Stimulated activated CD4-positive, alpha-beta T cell treated with anti-CD3 and anti-CD28 coated beads, TNF-alpha, amount 100 ng/mL, for 1 hour (primary cell): ENCODE results near the gene SPG11.
"Not testable (repeated sequence)": the region's sequence is repeated elsewhere in the genome, so short reads cannot be mapped to it uniquely, and the experiment has no call there.

Experiments
- DNase-seq, 3 donors: peaks; one replicate each; pipeline ENCODE4 v3.0.0-alpha.2; 2020; ENCODE audit warnings: low read depth in 3 of 3, low spot score in 1 of 3

Gene SPG11, protein sequence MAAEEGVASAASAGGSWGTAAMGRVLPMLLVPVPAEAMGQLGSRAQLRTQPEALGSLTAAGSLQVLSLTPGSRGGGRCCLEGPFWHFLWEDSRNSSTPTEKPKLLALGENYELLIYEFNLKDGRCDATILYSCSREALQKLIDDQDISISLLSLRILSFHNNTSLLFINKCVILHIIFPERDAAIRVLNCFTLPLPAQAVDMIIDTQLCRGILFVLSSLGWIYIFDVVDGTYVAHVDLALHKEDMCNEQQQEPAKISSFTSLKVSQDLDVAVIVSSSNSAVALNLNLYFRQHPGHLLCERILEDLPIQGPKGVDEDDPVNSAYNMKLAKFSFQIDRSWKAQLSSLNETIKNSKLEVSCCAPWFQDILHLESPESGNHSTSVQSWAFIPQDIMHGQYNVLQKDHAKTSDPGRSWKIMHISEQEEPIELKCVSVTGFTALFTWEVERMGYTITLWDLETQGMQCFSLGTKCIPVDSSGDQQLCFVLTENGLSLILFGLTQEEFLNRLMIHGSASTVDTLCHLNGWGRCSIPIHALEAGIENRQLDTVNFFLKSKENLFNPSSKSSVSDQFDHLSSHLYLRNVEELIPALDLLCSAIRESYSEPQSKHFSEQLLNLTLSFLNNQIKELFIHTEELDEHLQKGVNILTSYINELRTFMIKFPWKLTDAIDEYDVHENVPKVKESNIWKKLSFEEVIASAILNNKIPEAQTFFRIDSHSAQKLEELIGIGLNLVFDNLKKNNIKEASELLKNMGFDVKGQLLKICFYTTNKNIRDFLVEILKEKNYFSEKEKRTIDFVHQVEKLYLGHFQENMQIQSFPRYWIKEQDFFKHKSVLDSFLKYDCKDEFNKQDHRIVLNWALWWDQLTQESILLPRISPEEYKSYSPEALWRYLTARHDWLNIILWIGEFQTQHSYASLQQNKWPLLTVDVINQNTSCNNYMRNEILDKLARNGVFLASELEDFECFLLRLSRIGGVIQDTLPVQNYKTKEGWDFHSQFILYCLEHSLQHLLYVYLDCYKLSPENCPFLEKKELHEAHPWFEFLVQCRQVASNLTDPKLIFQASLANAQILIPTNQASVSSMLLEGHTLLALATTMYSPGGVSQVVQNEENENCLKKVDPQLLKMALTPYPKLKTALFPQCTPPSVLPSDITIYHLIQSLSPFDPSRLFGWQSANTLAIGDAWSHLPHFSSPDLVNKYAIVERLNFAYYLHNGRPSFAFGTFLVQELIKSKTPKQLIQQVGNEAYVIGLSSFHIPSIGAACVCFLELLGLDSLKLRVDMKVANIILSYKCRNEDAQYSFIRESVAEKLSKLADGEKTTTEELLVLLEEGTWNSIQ (N-terminal part only)

GRCh38 chr15:44663410-44664308 lies at the start of gene SPG11:
Gene SPG11 (minus strand): TSS chr15:44663662. CDS start chr15:44663647, 15 bp downstream.
- DNase-seq: peak; percentile 89 to 94 (median 91)

- DNase-seq: peak in 1 of 3 donors; percentile 35
Observed at GRCh38 chr15:44712346-44713005, 49.0 kb upstream of the SPG11 start.

- DNase-seq: peak in 1 of 3 donors; percentile 57
Observed at GRCh38 chr15:44711743-44712345, 48.4 kb upstream of the SPG11 start.

DNA sequence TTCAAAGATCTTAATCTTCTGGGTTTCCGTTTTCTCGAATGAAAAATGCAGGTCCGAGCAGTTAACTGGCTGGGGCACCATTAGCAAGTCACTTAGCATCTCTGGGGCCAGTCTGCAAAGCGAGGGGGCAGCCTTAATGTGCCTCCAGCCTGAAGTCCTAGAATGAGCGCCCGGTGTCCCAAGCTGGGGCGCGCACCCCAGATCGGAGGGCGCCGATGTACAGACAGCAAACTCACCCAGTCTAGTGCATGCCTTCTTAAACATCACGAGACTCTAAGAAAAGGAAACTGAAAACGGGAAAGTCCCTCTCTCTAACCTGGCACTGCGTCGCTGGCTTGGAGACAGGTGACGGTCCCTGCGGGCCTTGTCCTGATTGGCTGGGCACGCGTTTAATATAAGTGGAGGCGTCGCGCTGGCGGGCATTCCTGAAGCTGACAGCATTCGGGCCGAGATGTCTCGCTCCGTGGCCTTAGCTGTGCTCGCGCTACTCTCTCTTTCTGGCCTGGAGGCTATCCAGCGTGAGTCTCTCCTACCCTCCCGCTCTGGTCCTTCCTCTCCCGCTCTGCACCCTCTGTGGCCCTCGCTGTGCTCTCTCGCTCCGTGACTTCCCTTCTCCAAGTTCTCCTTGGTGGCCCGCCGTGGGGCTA lies 47.8 kb upstream of the SPG11 start, which contains the start of the genes B2M and PATL2:
B2M (plus strand) TSS at position 422 of the 647 bp plus-strand sequence; CDS start at position 452, 30 bp downstream.
PATL2 (minus strand) TSS at position 228 of the 647 bp plus-strand sequence. CDS start 34,833 bp downstream, outside the sequence.
- DNase-seq: peak; percentile 94 to 96 (median 95)

- no peak for DNase-seq
Observed at GRCh38 chr15:44710236-44711095, 47.0 kb upstream of the SPG11 start.

DNA sequence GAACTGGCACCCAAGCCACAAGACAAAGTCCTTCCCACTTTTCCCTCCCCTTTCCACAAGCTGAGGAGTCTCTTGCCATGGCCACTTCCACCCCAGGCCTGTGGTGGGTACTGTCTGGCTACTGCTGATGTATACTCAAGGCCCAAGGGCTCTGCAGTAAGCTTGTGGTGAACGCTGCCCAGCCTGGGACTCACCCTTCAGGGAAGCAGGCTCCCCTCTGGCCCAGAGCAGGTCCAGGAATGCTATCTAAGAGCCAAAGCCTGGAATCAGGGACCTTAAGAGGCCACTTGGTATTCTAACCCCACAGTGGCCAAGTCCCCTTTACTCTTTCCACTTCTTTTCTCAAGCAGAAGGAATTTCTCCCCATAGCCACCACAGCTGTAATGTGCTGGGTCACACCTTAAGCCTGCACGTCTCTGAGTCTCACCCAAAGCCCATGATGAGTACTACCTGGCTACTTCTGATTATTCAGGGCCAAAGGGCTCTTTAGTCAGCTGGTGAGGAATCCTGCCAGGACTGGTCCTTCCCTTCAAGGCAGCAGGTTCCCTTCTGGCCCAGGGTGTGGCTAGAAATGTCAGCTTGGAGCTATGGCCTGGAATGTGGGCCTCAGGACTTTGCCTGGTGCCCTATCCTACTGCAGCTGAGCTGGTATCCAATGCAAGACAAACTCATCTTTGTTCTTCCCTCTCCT lies 43.6 kb upstream of the SPG11 start:
- DNase-seq: no peak

DNA sequence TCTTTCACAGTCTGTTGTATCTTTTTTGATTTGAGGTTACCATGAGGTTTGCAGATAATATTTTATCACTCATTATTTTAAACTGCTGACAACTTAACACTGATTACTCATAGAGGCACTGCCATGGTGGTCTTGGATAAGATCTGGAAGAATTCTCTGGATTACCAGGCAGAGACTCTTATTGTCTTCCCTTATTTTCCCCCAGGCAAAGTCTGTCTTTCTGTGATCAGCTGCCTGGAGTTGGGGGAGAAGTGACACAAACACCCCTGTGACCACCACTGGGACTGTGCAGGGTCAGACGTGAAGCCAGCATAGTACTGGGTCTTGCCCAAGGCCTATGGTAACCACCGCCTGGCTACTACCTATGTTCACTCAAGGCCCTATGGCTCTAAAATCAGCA lies 42.9 kb upstream of the SPG11 start:
- DNase-seq: no peak

DNA sequence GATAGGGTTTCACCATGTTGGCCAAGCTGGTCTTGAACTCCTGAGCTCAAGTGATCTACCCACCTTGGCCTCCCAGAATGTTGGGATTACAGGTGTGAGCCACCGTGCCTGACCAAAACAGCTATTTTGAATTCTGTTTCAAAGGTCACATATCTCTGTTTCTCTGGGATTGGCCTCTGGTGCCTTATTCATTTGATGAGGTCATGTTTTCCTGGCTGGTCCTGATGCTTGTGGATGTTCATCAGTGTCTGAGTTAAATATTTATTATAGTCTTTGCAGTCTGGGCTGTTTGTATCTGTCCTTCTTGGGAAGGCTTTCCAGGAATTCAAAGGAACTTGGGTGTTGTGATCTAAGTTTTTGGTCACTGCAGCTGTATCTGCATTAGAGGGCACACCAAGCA lies 42.5 kb upstream of the SPG11 start:
- DNase-seq: no peak

- DNase-seq: not testable (repeated sequence)
Observed at GRCh38 chr15:44700676-44701075, 37.2 kb upstream of the SPG11 start.

DNA sequence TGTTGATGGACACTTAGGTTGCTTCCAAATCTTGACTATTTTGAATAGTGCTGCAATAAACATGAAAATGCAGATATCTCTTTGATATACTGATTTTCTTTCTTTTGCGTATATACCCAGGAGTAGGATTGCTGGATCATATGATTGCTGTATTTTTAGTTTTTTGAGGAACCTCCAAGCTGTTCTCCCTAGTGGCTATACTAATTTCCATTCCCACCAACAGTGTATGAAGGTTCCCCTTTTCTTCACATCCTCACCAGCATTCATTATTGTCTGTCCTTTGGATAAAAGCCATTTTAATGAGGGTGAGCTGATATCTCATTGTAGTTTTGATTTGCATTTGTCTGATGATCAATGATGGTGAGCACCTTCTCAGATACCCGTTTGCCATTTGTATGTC lies 35.2 kb upstream of the SPG11 start:
- no peak for DNase-seq

- no peak for DNase-seq
Observed at GRCh38 chr15:44697014-44697413, 33.6 kb upstream of the SPG11 start.

- DNase-seq: no peak
Observed at GRCh38 chr15:44695294-44695693, 31.8 kb upstream of the SPG11 start.

DNA sequence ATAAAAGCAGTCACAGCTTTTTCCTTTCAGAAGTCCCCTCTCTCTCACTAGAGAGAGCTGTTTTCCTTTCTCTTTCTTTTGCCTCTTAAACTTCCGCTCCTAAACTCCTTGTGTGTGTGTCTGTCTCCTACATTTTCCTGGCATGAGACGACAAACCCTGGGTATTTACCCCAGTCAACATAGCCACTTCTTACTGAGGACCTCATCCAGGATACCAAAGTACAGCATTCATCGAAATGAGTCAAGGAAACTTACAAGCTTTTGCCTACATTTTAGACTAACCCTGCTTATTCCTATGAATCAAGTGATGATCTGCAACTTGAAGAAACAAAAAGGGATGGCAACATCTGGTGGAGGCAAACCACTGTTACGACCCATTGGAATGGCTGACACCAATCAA lies 31.0 kb upstream of the SPG11 start:
- no peak for DNase-seq

GRCh38 chr15:44692659-44693058 lies 29.2 kb upstream of the SPG11 start:
- no peak for DNase-seq

- DNase-seq: not testable (repeated sequence)
Observed at GRCh38 chr15:44690245-44690644, 26.8 kb upstream of the SPG11 start.

DNA sequence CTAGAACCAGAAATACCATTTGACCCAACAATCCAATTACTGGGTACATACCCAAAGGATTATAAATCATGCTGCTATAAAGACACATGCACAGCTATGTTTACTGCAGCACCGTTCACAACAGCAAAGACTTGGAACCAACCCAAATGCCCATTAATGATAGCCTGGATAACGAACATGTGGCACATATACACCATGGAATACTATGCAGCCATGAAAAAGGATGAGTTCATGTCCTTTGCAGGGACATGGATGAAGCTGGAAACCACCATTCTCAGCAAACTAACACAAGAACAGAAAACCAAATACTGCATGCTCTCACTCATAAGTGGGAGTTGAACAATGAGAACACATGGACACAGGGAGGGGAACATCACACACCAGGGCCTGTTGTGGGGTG lies 25.9 kb upstream of the SPG11 start:
- not testable (repeated sequence) for DNase-seq
